Upper lobe of left lung (tissue), 4 donors: ENCODE data around the gene C2orf72.

Experiments used
- POLR2AphosphoS5 ChIP-seq, 2 donors: sonication (generic); formaldehyde crosslinking; IDR thresholded peaks; one replicate each; pipeline ENCODE4 v1.5.1; 2017; ENCODE audit warnings: antibody characterized with exemption in 2 of 2
- TF ChIP-seq, protein P1 (sequence below), 6 experiments: fragments of 450-650 bp in 4 of 6; fragments of 200-600 bp in 2 of 6; sonication (generic) in 2 of 6; IDR thresholded peaks; one replicate each; pipeline ENCODE4 v1.5.1; 2016 to 2019; ENCODE audit warnings: antibody characterized with exemption in 6 of 6

DNA sequence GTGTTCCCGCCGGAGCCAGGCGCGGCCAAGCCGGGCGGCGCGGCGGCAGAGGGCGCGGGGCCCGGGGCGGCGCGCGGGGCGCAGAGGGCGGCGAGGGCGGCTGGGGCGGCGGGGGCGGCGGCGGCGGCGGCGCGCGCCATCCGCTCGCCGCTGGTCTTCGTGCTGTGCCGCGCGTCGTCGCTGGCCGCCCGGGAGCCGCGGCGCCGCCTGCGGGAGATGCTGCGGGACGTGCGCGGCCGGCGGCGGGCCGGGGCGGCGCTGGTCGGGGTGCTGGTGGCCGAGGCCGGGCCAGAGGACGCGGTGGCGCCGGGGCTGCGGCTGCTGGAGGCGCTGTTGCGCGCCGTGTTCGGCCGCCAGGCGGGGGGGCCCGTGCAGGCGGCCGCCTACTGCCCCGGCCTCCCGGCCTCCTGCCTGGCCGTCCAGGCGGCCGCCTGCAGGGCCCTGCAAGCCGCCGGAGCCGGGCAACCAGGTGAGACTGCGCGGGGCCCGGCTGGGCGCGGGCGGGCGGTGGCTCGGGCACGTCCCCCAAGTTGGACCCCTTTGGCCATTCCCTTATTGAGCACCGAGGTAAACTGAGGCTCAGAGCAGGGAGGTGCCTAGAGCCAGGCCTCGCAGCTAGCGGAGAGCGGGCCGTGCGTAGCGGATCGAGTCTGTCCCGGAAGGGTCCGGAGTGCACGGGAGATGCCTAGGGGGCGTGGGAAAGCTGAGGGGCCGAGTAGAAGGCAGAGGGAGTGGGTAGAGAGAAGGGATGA, 584 bp downstream of the C2orf72 start:
- TF ChIP-seq, protein P1, sequence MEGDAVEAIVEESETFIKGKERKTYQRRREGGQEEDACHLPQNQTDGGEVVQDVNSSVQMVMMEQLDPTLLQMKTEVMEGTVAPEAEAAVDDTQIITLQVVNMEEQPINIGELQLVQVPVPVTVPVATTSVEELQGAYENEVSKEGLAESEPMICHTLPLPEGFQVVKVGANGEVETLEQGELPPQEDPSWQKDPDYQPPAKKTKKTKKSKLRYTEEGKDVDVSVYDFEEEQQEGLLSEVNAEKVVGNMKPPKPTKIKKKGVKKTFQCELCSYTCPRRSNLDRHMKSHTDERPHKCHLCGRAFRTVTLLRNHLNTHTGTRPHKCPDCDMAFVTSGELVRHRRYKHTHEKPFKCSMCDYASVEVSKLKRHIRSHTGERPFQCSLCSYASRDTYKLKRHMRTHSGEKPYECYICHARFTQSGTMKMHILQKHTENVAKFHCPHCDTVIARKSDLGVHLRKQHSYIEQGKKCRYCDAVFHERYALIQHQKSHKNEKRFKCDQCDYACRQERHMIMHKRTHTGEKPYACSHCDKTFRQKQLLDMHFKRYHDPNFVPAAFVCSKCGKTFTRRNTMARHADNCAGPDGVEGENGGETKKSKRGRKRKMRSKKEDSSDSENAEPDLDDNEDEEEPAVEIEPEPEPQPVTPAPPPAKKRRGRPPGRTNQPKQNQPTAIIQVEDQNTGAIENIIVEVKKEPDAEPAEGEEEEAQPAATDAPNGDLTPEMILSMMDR (IDR thresholded peaks at IDR 0.05) = no peak
- no peak for TF ChIP-seq POLR2AphosphoS5 (IDR thresholded peaks at IDR 0.05)
